Activated T-helper 1 cell treated with Interleukin-2 at 50 U/mL for 16 hours (primary cell): ENCODE measurements around the gene DGCR6L.
"Not testable (repeated sequence)": the region's sequence is repeated elsewhere in the genome, so short reads cannot be mapped to it uniquely, and the experiment has no call there.

Experiments
- DNase-seq: peaks from one replicate; pipeline ENCODE4 v3.0.0-alpha.2; 2020; ENCODE audit warnings: low read depth

Gene DGCR6L

DNA sequence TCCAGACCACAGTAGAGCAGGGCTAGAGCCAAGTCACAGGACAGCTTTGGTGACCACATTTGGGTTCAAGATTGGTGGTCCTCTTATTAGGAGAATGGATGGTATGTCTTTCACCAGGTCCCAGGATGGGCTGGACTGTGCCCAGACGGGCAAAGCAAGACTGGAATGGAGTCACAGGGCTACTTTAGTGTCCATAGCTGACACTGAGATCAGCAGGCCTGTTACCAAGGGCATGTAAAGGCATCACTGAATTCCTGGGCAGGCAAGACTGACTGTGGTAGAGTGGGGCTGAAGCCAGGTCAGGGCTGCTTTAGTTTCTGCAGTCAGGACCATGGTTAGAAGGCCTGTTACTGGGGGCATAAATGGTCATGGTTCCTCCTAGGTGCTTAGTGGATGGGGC, 6.1 kb upstream of the DGCR6L start:
- DNase-seq, result not testable (repeated sequence)

DNA sequence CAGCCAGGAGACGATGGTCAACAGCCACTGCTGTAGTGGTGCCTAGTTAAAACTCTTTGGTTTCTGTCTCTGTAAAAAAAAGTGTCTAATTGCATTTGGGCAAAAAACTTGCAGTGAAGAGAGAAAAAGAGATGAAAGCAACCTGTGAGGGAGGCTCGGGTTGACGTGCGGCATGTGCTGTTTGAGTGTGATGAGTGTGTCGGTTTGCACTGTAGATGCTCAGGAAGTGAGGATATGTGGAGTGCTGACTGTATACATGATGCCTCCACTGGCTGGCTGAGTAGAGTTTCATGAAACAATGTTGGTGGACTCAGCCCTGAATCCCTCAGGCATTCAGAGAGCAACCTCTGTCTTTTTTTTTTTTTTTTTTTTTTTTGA, 4.3 kb upstream of the DGCR6L start:
- no peak for DNase-seq

DNA sequence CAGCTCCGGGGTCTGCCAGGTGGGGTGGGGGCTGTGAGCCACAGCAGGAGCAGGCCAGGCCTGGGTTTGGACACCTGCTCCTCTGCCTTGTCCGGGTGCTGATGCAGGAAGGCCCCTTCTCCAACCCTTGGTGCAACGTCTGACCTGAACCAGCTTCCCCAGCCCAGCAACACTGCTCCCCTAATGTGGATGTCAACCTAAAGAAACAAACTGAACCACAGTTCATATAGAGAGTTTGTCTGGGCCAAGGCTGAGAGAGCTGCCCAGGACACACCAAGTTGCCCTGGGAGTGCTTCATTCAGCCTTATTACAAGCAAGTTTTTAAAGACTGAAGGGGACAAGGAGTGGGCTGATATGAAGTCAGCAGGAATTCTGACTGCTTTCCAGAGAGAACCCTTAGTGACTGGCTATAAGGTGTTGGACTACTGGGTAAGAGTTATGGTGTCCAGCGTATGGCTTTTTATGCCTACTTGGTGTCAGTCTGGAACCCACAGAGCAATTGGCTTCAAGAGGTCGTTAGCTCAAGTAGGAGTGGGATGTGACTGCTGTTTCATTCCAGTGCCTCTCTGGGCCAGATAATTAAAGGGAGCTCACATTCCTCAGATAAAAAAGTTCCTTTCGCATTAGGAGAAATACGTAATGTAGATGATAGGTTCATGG, 1.8 kb upstream of the DGCR6L start:
- DNase-seq, result not testable (repeated sequence)

DNA sequence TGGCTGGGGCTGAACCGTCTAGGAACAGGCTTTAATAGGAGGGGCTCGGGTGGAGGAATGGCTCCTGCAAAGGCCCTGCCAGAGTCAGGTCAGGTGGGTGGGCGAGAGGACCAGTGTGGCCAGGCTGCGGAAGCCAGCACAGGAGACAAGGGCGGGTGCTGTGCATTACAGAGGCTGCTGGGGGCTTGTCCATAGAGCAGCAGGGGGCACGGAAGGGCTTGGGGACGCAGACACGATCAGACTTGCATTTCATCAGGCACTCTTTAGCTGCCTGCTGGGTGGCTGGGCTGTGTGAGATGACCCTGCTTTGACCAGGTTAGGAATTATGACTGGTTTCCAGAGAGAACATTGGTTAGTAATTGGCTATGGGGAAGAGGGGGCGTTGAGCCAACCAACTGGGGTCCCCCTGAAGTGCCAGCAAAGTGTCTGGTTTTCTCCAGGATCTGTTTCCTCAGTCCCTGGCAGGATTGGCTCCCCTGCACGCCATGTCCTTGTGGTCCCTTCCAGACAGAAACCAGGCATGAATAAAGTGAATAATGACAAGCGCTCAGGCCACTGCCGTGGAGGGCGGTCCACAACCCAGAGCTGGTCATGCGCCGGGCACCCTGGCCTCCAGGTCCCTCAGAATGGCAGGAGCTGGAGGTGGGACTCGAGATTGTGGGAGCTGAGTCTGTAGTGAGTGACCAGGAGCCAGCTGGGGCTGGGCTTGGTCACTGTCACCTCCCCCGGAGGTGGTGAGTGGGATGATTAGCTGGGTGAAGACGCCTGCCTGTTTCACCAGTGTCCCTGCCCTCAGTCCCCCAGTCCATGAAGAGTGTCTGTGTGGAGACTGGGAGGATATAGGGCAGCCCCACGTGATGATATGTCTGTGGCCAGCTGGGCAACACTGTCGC, 1.0 kb upstream of the DGCR6L start:
- DNase-seq, result not testable (repeated sequence)

DNA sequence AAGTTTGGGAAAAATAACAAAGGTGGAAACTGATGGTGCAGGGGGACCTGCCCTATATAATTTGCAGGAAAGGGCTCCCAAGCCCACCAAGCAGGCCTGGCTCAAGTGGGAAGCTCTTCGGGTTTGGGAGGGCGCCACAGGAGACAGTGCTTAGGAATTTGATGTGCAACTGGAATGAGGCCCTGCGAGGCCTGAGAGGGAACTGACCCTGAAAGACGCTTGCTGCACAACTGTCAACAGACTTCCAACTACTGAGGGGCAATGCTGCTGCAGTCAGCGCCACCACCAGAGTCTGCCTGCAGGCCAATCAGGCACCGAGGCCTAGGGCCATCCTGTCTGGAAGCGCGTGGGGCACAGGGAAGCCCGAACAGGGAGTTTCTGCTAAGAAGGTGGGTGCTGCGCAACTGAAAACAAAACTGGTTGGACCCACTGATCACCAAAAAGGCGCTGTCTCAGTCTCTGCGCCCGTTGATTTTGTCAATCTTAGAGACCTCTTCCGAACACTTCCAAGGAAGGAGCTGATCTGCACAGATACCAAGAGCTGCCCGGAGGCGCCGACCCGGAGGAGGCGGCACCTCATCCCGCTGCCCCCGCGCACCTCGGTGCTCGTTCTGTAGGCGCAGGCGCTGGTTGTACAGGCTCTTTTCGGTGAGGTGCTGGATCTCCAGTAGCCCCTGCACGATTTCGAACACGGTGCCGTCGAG, 667 bp downstream of the DGCR6L start:
- no peak for DNase-seq

DNA sequence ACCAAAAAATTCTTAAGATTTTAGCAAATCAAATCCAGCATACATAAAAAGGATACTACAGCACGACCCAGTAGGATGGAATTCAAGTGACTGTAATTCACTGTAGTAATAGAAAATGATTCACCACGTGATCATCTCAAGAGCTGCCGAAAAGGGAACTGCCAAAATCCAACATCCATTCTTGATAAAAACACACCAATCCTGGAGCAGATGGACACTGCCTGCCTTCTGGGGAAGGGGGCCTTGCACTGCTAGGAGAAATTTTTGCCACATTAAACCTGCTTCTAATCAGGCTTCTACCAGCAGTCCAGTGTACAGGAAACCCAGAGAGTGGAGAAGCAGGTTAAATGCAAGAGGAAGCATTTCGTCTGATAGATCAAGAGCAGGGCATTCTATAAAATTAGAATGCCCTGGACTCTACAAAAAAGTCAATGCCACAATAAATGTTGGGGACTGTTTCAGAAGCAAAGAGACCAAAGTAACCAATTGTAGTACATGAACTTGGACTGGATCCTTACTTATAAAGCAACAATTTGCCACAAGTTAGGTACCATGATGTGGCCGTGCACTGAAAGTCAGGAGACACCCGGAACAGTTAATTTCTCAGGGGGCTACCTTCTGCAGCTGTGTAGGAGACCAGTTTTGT, 1.7 kb downstream of the DGCR6L start:
- DNase-seq, result not testable (repeated sequence)

DNA sequence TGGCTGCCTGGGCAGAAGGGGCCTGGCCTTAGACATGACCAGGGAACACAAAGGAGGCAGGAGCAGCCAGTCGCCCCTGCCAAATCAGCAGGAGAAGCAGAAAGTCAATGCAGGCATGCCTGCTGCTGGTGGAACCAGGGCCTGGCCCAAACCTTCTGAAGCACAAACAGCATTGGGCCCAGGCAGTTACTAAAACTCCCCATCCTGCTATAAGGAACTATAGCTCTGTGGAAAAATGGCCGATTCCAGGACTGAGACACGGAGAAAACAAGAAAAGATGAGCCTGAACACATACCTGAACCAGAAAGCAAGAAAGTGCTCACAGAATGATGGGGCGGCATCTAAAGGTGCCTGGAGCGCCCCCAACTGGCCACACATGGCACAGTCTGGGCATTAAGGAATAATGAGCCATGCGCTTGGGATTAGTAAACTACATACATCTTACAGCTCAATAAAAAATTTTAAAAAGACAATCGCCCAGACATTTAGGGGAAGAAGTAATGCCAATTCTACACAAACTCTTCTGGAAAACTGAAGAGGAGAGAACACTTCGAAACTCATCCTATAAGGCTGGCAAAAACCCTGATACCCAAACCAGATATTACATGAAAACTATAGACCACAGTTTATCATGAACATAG, 2.3 kb downstream of the DGCR6L start:
- not testable (repeated sequence) for DNase-seq

DNA sequence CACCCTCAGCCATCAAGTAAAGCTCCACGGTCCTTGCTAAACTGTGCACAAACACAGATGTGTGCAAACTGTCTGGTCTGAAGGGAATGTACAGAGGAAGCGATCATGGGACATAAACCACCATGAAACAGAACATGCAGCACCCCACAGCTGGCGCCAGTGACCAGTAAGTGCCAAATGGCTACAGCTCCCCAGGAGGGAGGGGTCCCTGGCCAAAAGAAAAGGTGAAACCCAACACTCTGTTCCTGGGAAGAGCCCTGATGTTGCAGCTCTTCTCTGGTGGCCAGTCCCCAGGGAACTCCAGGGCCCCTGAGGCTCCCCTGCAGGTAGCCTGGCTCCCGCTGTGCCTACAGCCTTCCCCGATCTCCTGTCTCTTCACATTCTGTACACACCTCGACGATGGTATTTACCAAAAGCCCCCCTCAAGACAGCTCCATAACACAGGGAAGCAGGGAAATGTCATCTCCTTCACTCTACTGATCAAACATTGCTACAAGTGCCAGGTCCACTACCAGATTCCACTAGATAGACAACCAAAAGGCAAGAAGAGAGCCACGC, 2.9 kb downstream of the DGCR6L start:
- DNase-seq, result no peak

DNA sequence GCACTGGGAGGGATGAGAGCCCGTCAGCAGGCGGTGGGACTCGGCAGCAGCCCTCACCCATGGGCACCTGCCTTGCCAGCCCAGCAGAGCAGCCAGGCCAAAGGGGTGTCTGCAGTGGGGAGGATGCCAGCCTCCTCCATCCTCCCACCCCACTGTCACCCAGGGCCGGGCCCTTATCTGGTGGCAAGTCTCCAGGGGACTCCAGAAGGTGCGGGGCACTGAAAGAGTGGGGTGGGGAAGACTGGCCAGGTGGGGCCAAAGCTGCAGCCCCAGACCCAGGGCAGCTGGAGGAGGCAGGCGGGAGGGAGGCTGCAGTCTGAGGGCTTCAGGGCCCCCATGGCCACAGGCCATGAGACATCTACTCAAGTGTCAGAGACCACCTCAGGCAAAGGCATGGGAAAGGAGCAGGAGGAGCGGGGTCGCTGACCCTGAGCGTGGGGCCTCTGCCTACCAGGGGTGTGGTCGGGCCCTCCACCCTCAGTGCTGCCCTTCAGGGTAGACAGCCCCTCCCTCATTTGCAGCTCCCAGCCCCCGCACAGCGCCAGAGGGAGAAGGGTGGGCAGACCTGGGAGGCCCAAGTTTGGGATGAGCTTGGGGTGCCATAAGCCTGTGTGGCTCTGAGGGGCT, 3.5 kb downstream of the DGCR6L start:
- DNase-seq, result no peak

DNA sequence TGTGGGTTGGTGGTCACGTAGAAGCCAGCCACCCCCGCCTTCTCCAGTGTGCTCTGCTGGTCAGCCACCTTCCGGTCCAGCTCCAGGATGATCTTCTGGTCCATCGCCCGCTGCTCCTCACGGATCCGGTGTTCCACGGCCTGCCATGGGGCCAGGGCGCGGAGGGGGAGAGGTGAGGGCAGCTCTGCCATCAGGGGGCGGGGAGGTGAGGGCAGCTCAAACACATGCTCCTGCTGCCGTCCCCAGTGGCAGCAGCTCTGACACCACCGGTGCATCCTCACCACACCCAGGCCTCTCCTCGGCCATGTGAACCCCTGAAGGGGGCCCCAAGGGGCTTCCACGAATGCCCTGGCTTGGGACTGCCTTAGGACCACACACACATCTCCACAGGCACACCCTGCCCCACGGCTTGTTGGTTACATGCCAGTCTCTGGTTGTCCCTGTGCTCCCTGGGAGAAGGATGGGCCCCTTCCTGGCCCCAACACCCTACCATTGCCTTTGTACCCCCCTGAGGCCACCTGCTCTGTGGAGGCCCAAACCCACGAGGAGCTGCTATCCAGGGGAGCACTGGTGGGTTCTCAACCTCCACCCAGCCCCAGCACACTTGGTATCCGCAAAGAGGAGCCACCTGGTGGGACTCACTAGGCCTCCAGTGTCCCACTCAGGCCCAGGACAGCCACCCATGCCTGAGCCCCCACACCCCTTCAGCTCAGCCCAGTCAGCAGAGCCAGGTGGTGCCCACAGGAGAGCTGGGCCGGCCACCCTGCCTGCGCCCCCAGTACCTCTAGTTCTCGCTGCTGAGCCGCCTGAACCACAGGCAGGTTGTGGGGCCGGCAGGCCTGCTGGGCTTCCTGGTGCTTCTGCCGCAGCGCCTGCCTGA, 4.3 kb downstream of the DGCR6L start:
- DNase-seq, result no peak

DNA sequence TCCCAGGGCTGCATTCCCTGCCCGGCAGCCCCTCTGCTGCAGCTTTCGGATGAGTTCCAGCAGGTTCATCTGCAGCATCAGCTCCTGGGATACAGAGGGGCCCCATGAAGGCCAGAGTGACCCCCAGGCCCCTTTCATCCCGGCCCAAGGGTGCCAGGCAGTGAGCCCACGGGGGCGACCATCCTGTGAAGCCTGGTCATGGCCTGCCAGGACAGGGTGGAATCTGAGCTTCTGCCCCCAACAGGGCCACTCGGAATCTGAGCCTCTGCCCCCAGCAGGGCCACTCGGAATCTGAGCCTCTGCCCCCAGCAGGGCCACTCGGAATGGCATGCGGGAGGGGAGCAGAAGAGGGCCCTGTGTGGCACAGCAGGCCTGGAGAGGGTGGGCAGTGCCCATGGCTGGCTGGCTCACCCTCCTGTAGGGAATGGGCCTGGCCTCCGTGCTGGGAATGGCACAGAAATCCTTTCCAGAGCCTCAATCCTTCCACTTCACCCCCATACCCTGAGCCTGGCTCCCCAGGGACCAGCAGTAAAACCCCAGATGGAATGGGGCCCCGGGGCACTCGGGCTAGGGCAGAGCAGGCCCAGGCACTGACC, 5.0 kb downstream of the DGCR6L start:
- not testable (repeated sequence) for DNase-seq

DNA sequence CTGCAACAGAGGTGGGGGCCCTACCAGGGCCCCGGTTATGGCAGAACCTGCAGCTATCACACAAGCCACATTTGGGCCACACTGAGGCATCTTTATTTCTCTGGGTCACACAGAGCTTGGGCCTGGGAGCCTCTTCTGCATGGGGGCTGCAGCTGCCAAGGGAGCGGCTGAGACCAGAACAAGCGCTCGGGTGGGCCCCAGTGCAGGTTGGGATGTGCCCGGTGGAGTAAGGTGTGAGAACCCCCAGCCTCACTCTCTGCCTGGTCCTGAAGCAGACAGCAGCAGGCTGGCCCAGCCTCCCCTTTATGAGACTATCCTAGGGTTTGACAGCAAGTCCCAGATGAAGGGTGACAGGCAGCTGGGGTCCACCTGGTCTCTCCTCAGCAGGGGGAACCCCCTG, 5.7 kb downstream of the DGCR6L start:
- not testable (repeated sequence) for DNase-seq

DNA sequence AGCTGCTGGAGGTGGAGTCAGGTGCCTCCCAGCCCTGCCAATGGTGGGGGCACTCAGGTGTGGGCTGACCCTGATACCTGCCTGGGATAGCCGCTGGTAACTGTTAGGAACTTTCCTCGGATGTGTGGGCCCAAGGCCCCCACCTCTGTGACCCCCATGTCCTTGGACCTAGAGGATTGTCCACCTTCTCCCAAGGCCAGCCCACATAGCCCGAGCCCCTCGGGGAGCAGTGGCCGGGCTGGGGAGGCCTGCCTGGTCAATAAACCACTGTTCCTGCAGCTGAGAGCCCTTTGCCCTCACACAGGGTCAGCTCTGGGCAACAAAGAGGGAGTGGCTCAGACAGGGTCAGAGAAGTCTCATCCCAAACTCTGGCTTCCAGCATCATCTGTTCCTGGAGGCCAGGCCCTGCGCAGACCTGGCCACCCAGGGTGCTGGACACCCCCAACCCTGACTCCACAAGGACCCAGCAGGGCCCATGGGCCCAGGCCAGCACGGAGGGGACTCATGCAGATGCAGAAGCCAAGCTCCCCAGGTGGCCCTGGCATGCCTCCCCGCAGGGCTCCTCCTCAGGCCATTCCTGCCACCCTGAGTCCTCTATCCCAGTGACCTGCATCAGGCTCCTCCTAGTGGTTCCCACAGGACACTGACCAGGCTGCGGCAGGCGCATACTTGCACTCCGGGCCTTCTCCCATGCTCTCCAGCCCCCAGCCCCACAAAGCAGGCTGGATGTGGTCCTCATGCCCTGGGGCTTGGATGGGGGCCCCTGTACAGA, 6.4 kb downstream of the DGCR6L start:
- DNase-seq, result not testable (repeated sequence)

DNA sequence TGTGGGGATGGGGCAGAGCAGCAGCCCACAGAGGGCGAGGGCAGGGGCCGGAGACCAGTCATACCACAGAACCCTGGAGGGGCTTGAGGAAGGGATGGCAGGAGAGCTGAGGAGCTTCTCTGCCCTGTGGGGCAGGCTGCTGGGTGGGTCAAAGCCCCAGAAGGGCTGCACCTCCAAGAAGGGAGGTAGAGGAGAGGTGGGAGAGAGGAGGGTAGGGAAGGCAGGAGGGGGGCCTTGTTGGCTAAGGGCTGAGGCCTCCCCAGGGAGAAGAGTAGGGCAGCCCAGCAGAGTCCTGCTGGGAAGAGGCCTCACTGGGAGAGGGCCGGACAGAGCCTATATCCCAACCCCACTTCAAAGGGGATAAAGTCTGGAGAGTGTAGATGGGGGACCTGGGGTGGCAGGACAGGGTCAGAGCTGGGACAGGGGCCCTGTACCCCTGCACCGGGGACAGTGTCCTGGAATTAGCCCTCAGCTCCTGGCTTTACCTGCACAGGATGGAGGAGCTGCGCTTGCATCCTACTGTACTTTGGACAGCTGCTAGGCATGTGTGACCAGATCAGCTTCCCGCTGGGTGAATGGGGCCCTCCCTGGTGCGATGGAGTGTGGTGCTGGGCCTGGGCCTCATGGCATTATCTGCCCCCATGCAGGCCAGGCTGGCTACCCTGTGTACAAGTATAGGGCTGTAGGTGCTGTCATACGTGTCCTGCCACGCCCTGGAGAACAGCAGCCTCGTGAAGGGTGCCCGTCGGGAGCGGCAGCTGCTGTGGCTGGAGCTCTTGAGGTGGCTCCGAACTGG, 7.3 kb downstream of the DGCR6L start:
- no peak for DNase-seq

DNA sequence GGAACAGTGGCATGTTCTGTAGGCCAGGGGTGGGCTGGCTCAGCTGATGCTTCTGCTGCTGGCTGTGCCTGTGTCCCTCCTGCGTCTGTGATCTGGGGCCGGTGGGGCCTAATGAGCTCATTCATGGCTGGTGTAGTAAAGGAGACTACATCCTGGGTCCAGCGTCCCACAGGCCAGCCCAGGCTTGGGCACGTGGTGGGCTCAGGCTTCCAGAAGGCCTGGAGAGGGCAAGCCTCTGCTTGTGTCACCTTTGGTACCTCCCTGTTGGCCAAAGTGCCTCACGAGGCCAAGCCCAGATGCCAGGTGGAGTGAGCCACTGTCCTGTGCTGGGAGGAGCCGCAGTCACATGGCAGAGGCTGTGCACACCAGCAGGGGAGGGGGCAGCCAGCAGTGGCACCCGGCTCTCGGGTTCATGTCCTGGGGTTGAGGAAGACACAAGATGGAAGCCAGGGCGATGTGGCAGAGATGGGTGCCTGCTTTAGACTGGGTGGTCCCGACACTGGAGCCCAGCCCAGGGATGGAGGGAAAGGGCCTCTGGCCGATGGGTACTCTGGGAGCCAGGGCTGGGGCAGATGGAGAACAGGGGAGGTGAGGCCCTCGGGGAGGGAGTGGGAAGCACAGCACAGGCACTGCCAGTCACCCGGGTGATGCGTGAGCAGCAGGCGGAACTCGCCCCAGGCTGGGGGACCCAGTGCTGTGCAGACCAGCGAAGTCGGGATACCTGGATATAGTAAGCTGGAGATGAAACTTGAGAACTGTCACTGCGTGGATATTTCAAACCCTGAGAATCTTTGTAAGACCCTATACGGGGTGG, 8.4 kb downstream of the DGCR6L start:
- DNase-seq, result not testable (repeated sequence)

DNA sequence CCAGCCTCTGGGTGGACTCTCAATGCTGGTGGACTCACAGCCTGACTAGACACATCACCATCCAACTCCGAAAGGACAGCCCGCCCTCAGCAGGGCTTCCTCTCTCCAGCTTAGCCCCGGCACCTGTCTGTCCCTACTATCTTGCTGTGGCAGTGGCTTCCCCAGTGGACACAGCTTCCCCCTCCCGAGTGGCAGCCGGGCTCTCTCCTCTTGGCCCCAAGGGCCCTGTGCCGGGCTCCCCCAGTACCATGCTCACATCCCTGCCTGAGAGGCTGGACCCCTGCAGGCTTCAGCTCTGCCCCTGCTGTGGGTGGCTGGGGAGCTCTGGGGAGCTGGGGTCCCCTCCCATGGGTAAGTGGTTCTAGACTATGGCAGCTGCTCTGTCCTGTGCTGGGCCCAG, 9.1 kb downstream of the DGCR6L start:
- not testable (repeated sequence) for DNase-seq

DNA sequence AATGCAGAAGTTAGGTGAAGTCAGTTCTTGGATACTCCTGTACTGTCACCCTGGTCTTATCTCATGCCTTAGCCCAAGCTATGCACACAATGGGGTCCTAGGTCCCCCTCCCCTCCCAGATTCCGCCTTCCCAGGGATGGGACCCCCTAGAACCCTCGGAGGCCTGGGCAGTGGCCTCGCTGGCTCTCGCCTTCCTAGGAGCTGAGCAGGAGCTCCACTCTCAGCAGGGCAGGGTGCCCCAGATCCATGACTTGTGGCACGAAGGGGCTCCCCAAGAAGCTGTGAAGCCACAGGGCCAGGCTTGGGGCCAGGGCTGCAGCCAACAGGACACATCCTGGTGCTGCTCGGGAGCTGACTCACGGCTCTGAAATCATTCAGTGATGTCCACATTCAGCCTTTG, 9.7 kb downstream of the DGCR6L start:
- DNase-seq, result not testable (repeated sequence)
